Stimulated activated CD8-positive, alpha-beta memory T cell treated with anti-CD3 and anti-CD28 coated beads, Interleukin-15, amount 100 ng/mL, for 1 hour (primary cell): ENCODE measurements around the gene RAB4B.
A peak's percentile ranks its signal among the peaks of the same experiment; 100 is the strongest.
"Not testable (repeated sequence)": the region's sequence is repeated elsewhere in the genome, so short reads cannot be mapped to it uniquely, and the experiment has no call there.

Experiments used
- DNase-seq: peaks from one replicate; pipeline ENCODE4 v3.0.0-alpha.2; 2020; ENCODE audit warnings: low read depth

RAB4B gene

GRCh38 chr19:40780582-40780981, 2.5 kb downstream of the RAB4B start:
- DNase-seq, result no peak

GRCh38 chr19:40781140-40781539, 3.1 kb downstream of the RAB4B start:
- no peak for DNase-seq

DNA sequence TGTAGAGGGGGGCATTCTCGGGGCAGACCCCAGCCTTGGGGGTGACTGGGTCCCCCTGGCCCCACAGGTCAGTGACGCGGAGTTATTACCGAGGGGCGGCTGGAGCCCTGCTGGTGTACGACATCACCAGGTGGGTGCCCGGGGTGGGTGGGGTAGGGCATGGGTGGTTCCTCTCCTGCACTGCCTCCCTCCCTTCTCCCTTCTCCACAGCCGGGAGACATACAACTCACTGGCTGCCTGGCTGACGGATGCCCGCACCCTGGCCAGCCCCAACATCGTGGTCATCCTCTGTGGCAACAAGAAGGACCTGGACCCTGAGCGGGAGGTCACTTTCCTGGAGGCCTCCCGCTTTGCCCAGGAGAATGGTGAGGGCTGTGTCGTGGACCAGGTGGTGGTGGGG, 5.7 kb downstream of the RAB4B start:
- no peak for DNase-seq

- not testable (repeated sequence) for DNase-seq
These were observed 6.1 kb downstream of the RAB4B start for GRCh38 chr19:40784146-40784545.

GRCh38 chr19:40785526-40785925, 7.5 kb downstream of the RAB4B start:
- DNase-seq, result no peak

GRCh38 chr19:40786060-40787037, 8.3 kb downstream of the RAB4B start:
- DNase-seq, result no peak

GRCh38 chr19:40791349-40791748, 13.3 kb downstream of the RAB4B start:
- no peak for DNase-seq

GRCh38 chr19:40791996-40792395, 13.9 kb downstream of the RAB4B start:
- DNase-seq, result no peak

GRCh38 chr19:40797166-40797962, 19.3 kb downstream of the RAB4B start:
- no peak for DNase-seq

DNA sequence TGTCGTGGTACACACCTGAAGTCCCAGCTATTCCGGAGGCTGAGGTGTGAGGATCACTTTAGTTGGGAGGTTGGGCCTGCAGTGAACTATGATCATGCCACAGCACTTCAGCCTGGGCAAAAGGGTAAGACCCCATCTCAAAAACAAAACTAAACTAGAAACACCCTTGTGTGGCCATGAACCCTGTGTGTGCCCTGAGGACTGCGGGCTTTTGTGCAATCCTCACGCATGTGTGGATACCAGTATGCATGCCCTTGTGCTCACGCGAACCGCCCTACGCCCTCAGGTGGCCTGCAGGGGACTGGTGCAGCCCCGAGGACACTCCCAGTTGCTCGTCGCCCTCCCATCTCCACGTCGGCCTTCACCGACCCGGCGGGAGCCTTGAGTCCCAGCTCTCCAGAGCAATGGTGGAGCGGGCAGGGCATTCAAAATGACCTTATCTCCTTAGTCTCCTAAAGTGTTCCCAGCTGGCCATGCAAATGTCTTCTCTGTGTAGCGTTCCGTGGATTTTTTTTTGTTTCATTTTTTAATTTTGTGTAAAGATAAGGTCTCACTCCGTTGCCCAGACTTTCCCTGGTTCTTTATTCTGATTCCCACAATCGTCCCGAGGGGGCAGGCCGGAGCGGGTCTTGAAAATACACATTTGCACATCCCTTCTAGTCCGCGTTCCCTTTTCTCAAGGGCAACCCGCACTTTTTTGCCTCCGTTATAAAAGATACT, 20.1 kb downstream of the RAB4B start:
- DNase-seq, result peak; percentile 32

DNA sequence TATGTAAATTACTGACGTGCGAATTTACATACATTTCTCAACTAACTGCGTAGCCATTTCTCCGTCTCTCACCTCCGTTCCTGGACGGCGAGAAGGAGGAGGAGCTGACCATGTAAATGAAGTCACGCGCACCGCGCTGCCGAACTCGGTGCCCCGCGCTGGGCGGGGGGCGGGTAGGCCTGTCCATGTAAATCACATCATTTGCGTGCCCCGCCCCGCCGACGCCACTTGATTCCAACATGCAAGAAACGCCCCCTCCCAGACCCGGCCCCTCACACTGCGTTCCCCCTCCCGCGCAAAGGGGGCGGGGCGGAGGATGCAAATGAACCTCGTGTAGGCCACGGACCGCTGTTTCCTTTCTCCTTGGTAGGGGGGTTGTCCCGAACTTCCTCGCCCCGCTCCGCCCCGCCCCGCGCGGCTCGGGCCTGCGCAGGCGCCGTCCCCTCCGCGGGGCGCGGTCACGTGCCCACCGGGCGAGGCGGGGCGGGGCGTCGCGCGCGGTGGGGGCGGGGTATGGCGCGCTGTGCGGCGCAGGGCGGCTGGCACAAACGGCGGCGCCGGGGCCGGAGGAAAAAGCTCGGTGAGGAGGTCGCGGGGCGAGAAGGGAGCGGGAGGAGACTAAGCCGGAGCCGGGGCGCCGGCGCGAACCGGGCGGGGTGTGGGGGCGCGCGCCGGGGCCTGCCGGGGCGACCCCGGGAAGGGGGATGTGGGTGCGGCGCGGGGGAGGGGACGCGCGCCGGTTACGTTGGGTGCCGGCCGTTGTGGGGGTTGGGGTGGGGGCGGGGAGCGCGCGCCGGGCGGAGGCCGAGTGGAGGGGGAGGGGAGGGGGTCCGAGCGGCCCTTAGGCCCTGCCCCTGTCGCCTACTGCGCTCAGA, 20.9 kb downstream of the RAB4B start, which contains the start of gene EGLN2:
TSS of gene EGLN2 (plus strand) at position 509 of the 875 bp plus-strand sequence. CDS start 1,382 bp downstream, outside the sequence.
- DNase-seq, result peak; percentile 100

GRCh38 chr19:40799558-40800338, 21.7 kb downstream of the RAB4B start:
- no peak for DNase-seq

DNA sequence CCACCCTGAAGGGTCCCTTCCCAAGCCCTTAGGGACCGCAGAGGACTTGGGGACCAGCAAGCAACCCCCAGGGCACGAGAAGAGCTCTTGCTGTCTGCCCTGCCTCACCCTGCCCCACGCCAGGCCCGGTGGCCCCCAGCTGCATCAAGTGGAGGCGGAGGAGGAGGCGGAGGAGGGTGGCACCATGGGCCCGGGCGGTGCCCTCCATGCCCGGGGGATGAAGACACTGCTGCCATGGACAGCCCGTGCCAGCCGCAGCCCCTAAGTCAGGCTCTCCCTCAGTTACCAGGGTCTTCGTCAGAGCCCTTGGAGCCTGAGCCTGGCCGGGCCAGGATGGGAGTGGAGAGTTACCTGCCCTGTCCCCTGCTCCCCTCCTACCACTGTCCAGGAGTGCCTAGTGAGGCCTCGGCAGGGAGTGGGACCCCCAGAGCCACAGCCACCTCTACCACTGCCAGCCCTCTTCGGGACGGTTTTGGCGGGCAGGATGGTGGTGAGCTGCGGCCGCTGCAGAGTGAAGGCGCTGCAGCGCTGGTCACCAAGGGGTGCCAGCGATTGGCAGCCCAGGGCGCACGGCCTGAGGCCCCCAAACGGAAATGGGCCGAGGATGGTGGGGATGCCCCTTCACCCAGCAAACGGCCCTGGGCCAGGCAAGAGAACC, 22.4 kb downstream of the RAB4B start:
- no peak for DNase-seq

- no peak for DNase-seq
These were observed 22.9 kb downstream of the RAB4B start for GRCh38 chr19:40800997-40801377.

DNA sequence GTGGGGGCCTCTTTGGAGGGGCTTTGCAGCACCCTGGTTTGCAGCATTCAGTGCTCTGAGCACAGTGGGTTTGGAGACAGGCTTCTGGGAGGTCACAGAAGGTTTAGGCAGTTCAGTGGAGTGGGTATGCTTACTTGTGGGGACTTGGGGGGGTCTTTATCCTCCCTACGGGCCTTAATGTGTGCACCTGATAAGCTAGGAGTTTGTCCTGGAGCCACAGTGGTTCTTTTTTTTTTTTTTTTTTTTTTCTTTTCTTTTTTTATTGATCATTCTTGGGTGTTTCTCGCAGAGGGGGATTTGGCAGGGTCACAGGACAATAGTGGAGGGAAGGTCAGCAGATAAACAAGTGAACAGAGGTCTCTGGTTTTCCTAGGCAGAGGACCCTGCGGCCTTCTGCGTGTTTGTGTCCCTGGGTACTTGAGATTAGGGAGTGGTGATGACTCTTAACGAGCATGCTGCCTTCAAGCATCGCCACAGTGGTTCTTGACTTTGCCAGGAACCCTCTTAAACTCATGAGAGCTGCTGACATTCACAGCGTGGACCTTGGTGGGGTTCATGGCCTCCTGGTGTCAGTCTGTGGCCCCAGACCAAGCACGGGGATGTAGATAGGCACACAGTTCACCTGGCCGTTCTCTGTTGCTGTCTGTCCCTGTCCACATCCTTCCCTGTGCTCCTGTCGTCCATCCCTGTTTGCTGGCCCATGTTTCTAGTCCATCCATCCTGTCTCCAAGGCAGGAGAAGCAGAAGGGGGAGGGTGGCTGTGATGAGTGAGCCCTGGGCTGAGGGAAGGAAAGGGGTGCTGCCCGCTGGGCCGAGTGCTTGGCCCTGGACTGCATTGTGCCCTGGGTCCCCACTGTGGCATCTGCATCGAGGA, 23.6 kb downstream of the RAB4B start:
- DNase-seq, result no peak

DNA sequence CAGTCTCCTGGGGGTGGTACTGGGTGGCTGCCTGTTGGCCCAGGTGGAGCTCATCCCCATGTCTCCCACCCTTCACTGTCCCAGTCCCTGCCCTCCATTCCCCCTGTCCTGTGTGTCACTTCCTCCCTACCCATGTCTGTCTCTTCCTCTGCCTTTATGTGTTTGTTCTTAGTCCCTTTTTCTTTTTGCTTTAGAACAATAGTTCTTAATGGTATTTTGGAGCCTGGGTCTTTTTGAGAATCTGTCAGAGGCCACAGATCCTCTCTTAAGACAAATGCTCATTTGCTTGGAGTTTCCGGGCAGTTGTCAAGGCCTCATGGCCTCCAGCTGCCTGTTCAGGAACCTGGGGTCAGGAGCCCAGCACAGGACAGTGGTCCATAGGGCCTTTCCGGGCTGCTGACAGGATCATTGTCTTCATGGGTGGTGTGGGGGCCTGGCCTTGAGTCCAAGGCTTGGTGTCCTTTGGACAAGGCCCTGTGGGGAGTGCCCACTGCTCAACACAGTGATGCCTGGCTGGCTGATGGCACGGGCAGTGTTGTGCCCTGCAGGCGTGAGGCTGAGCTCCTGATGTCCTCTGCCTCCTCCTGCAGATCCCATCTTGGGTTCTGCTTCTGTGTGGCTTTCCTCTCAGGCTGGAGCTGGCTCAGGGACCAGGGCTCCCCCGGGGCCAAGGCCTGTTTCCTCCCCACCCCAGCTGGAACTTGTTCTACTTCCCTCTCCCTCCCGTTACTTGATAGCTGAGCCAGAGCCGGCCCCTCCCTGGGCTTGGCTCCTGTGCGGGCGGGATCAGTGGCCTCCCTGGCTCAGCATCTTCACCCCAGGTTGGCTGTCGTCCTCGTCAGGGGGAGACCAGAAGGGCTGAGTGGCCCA, 24.5 kb downstream of the RAB4B start:
- DNase-seq, result no peak

DNA sequence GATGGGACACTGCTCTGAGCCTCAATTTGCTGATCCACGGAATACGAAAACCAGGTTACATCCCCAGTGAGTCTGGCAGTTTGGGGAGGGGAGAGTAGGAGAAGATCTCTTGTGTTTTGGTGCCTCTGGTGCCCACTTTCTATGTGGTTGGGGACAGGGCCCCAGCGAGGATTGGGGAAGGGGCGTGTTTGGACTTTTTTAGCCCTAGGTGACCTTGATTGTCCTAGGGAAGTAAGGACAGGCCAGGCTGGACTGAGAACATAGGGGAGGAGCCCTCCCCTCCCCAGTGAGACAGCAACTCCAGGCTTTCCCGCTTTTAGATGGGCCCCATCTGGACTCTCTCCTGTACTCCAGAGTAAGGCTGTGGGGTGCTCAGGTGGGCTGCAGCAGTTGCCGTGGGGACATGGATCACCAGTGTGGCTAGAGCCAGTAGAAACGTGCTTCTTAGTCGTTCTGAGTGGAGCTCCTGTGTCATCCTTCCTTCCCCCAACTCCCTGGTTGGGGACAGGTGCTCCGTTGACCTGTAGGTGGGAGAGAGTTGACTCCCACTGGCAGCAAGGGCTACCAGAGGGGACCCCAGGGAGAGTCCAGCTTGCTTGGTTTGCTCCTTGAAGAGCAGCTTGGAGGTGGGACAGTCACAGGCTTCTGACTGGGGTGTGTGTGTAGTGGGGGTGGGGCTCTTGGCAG, 25.3 kb downstream of the RAB4B start:
- no peak for DNase-seq
